Measurements from ENCODE around the gene ITPA.

Gene ITPA

DNA sequence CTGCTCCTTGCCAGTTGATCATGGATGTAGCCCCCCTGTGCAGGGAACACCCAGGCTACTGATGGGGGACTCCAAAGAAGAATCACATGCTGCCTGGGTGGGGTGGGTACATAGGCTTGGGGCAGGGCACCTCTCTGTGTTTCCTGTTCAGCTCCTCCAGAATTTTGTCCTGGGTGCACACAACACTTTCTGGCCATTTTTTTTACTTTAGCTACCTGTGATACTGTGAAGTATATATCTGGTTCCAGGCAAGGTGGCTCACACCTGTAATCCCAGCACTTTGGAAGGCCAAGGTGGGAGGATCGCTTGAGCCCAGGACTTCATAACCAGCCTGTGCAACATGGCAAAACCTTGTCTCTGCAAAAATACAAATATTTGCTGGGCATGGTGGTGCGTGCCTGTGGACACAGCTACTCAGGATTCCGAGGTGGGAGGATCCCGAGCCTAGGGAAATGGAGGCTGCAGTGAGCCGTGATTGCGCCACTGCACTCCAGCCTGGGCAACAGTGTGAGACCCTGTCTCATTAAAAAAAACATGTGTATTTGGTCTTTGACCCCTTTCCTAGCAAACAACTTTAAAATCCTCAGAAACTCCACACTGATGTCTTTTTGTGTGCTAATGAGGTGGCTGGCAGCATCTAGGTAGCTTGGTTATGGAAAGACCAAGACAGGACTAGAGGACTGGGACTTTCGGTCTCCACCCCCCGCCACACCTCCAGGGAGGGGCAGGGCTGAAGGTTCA, 15.6 kb downstream of the ITPA start:
- TF ChIP-seq, protein P1, sequence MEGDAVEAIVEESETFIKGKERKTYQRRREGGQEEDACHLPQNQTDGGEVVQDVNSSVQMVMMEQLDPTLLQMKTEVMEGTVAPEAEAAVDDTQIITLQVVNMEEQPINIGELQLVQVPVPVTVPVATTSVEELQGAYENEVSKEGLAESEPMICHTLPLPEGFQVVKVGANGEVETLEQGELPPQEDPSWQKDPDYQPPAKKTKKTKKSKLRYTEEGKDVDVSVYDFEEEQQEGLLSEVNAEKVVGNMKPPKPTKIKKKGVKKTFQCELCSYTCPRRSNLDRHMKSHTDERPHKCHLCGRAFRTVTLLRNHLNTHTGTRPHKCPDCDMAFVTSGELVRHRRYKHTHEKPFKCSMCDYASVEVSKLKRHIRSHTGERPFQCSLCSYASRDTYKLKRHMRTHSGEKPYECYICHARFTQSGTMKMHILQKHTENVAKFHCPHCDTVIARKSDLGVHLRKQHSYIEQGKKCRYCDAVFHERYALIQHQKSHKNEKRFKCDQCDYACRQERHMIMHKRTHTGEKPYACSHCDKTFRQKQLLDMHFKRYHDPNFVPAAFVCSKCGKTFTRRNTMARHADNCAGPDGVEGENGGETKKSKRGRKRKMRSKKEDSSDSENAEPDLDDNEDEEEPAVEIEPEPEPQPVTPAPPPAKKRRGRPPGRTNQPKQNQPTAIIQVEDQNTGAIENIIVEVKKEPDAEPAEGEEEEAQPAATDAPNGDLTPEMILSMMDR (conservative IDR thresholded peaks at IDR 0.05; ENCODE audit: low read depth), result no peak
- ChIA-PET POLR2A (ENCODE audit: low non-redundant PET) (interaction anchor here (0.6 to 1.2 kb wide), 2 partner anchors 13 to 21 kb away, joined by 3 to 4 read pairs; no protein-coding TSS in a partner anchor), CTCF (no interaction called here)
- peak overlapping the region; percentile 76 for H3K27ac ChIP-seq
- DNase-seq (ENCODE audit: low spot score), result peak; percentile 65

DNA sequence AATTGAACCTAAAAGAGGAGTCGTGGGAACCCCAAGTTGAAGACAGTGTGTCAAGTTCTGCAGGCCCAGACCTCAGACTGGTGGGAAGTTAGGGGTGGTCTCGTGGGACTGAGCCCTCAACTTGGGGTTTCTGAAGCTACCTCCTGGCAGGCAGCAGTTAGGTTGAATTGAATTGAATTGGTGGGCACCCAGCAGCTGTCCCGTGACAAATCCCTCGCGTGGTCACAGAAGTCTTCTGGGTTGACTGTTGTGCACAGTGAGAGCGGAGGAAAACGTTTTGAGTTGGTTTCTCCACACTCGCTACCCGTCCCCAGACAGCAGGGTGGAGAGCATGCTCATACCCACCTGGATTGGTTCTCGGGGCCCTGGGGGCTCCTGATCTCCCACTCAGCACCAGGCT, 16.8 kb downstream of the ITPA start:
- ChIA-PET POLR2A (ENCODE audit: low non-redundant PET) (interaction anchor here (1.2 kb wide), 1 partner anchor 22 kb away, joined by 3 read pairs; no protein-coding TSS in a partner anchor), CTCF (no interaction called here)
- peak overlapping the region; percentile 76 for H3K27ac ChIP-seq
- TF ChIP-seq, protein P1 (conservative IDR thresholded peaks at IDR 0.05; ENCODE audit: low read depth), result no peak
- DNase-seq (ENCODE audit: low spot score), result no peak

DNA sequence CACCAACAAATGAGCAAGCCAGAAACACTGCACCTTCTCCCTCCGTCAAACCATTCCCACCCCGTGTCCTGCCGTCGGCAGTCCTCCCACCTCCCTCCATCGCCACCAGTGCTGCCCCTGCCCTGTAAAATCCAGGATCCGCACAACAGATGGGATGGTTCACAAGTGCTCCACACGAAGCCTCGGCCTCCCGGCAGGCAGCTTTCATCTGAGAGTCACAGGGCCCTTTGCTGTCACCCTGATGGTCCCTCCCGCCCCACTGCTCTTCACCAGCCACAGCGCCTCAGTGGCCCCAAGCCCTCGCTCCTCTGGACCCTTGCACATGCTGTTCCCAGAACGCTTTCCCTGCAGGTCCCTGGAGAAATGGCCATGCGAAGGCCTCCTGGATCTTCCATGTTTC, 17.6 kb downstream of the ITPA start:
- H3K27ac ChIP-seq, result peak overlapping the region; percentile 76
- ChIA-PET POLR2A (ENCODE audit: low non-redundant PET) (no interaction called here), CTCF (interaction anchor here (1.0 kb wide), 1 partner anchor 87 kb away, joined by 3 read pairs; no protein-coding TSS in a partner anchor)
- TF ChIP-seq, protein P1 (conservative IDR thresholded peaks at IDR 0.05; ENCODE audit: low read depth), result no peak
- DNase-seq (ENCODE audit: low spot score), result no peak

- POLR2A ChIA-PET (ENCODE audit: low non-redundant PET), result no interaction called here
- peak; percentile 68 for DNase-seq (ENCODE audit: low spot score)
- CTCF ChIA-PET, result interaction anchor here (1.0 kb wide), 1 partner anchor 87 kb away, joined by 3 read pairs; no protein-coding TSS in a partner anchor
These were observed 18.2 kb downstream of the ITPA start for GRCh38 chr20:3227506-3227905.

GRCh38 chr20:3227936-3228749, 18.8 kb downstream of the ITPA start:
- DNase-seq (ENCODE audit: low spot score), result no peak

More at GRCh38 chr20:3227506-3227905, 18.2 kb downstream of the ITPA start:
- TF ChIP-seq, protein P1 (conservative IDR thresholded peaks at IDR 0.05; ENCODE audit: low read depth), result no peak
- peak overlapping the region; percentile 76 for H3K27ac ChIP-seq

DNA sequence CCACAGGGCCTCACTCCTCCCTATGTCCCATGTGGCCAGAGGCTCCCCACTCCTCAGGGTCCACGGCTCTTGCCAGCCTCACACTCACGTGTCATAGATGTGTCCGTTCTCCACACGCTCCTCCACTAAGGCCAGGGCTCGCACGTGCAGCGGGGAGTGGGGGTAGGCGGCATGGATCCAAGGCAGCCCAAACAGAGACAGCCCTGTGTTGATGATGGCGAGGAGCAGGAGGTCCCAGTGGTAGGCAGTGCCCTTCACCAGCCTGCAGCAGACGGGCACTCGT, 19.4 kb downstream of the ITPA start:
- CTCF ChIA-PET, result no interaction called here

More at GRCh38 chr20:3227936-3228749, 18.8 kb downstream of the ITPA start:
- TF ChIP-seq, protein P1 (conservative IDR thresholded peaks at IDR 0.05; ENCODE audit: low read depth), result no peak
- POLR2A ChIA-PET (ENCODE audit: low non-redundant PET), result no interaction called here
- CTCF ChIA-PET, result no interaction called here
- peak overlapping the region; percentile 76 for H3K27ac ChIP-seq

More for the DNA sequence above, 19.4 kb downstream of the ITPA start:
- H3K27ac ChIP-seq, result peak overlapping the region; percentile 76; the same call in 1 of the 2 replicates
- no peak for DNase-seq (ENCODE audit: low spot score)
- POLR2A ChIA-PET (ENCODE audit: low non-redundant PET), result no interaction called here
- TF ChIP-seq, protein P1 (conservative IDR thresholded peaks at IDR 0.05; ENCODE audit: low read depth), result no peak

Data from RWPE1 (cell line).